Mesenteric fat pad (tissue), 1 donor: ENCODE data around the gene ASPDH. TPM values are rescaled to one million over a fixed set of nuclear protein-coding genes. Genes with fewer than 3 reads are reported as not detected.
"Not testable (repeated sequence)": the region's sequence is repeated elsewhere in the genome, so short reads cannot be mapped to it uniquely, and the experiment has no call there.

Experiments
- DNase-seq: peaks from one replicate; pipeline ENCODE4 v3.0.0-alpha.2; 2020; ENCODE audit warnings: low spot score
- total RNA-seq: library from RNA; stranded (reverse); fragmentation: NEBNext Ultra II Directional; extraction: Animal tissue kit (Norgen Biotek cat#: 25700); gene quantifications from one replicate; pipeline ENCODE4 v1.2.1, GENCODE V29; 2021
- donor health status: DM: yes; HTN: yes; CAD: no.

Gene ASPDH
- total RNA-seq, 1 donor from 2014 or later = not detected

DNA sequence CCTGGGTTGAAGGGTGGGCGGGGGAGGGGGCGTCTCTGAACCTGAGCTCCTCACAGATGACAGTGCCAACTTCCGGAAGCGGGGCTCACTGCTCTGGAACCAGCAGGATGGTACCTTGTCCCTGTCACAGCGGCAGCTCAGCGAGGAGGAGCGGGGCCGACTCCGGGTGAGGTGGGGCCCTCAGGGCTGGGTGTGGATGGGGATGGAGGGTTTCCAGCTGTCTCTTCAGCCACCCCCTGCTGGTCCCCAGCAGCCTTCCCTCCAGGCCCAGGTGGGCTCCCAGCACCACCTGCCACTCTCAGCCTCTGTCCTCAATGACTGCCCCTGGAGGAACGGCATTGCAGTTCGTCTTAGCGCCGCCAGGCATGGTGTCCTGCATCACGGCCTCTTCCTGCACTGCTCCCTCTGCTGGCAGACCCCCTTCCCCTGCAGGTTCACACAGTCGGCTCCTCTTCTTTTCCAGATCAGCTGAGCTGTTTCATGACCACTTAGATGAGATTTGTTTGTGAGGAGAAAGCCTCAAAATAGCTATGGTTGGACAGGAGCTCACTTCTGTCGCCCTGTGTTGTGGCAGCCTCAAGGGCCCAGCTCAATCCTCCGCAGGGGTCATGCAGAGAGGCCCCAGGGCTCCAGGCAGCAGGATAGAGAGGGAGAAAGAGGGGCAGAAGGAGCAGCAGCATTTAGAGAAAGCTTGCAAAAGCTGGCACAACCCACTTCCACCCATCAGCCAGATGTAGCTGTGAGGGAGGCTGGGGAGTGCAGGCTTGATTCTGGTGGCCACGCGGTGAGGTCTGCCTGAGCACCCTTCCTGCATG lies 34.6 kb downstream of the ASPDH start:
- DNase-seq = no peak

- DNase-seq = no peak
Observed at GRCh38 chr19:50477751-50478515, 35.8 kb downstream of the ASPDH start.

DNA sequence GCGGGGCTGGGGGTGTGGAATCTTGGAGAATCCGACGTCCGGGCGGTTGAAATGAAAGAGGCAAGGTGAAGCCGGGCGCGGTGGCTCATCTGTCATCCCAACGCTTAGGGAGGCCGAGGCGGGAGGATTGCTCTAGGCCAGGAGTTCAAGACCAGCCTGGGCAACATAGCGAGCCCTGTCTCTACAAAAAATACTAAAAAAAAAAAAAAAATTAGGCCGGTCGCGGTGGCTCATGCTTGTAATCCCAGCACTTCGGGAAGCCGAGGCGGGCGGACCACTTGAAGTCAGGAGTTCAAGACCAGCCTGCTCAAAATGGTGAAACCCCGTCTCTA lies 36.8 kb downstream of the ASPDH start:
- no peak for DNase-seq

GRCh38 chr19:50476224-50476906 lies 37.3 kb downstream of the ASPDH start, which contains the start of the genes EMC10 and GARIN5A:
Gene EMC10 (plus strand): TSS chr19:50476507. CDS start chr19:50476545, 38 bp downstream.
Gene GARIN5A (minus strand): TSS chr19:50476848. CDS start chr19:50476388, 460 bp downstream.
- DNase-seq = peak; percentile 96

DNA sequence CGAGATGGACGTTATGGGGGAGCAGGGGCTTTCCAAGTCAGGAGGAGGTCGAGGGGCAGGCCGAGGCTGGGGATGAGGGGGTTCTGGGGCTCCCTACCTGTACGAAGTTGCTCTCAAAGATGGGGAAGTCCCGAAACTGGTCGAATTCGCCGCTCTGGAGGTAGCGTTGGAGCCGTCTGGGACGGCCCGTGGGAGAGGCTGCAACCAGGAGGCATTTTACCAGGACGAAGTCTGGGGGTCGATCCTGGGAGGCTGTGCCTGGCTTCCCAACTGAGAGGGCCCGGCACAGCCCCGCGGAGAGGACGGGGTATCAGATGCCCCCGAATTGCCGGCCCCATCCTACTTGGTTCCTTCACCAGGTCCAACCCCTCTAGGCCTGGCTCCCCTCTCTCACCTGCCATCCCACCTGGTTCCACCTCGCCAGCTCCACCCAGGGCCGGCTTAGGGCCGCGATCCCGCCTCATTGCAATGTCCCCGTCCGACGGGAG lies 37.9 kb downstream of the ASPDH start:
- no peak for DNase-seq

DNA sequence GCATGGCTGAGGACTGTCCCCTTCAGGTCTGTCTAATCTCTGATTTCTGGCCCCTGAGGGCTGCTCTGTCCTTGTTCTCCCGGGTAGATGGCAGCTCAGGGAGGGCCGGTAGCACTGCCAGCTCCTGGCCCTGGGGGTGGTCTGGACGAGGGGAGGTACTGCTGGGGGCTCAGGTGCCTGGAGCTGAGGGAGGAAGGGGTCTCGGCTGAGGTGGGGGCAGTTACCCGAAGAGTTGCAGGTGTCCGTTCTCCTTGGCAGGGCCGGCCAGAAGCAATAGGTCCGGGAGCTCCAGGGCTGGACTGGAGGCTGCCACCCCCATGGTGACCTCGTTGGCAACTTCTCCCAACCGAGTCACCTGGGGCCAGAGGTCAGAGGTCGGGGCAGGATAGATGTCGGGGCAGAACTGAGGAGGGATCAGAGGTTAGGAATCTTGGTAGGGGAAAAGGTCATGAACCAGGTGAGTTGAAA lies 38.6 kb downstream of the ASPDH start:
- no peak for DNase-seq

GRCh38 chr19:50473336-50473735 lies 40.4 kb downstream of the ASPDH start:
- DNase-seq = not testable (repeated sequence)

GRCh38 chr19:50468818-50469217 lies 44.9 kb downstream of the ASPDH start:
- no peak for DNase-seq

DNA sequence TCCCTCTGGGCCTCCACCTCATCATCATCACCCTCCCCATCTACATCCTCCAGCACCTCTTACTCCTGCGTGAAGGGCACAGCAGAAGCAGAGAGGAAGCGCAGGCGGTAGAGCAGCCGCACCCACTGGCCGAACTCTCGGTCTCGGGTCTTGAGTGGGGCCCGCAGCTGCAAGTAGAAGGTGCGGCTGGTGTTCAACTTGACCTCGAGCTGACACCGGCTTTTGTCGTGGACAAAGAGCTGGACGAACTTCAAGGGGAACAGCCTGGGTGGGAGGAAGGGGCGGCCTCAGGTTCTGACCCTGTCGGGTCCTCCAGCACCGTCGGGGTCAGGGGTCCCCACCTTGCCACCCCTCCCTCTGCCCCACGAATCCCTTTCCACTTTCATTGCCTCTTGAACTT lies 46.1 kb downstream of the ASPDH start:
- no peak for DNase-seq

- no peak for DNase-seq
Observed at GRCh38 chr19:50466706-50467039, 47.0 kb downstream of the ASPDH start.

GRCh38 chr19:50465986-50466705 lies 47.6 kb downstream of the ASPDH start:
- no peak for DNase-seq

- DNase-seq = no peak
Observed at GRCh38 chr19:50465000-50465399, 48.7 kb downstream of the ASPDH start.

GRCh38 chr19:50464348-50464747 lies 49.4 kb downstream of the ASPDH start:
- DNase-seq = no peak

DNA sequence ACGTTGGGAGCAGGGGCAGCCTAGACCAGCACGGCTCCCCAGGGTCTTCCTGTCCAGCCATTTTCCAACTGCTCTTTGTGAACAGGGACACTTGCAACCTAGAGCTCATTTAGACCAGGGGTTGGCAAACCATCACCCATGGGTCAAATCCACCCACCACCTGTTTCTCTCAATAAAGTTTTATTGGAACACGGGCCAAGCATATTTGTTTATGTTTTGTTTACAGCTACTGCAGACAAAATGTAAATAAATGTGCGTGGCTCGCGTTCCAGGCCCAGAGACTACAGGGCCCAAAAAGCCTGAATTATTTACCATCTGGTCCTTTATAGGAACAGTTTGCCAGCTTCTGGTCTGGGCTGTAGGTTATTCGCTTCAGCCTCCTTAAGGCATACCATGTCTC lies 50.7 kb downstream of the ASPDH start:
- no peak for DNase-seq

Other genes starting within 250 kb of the ASPDH start
- gene KCNC3, start 184.5 kb downstream of the ASPDH start, total RNA-seq = 1.6 TPM
- 0.22 TPM for gene NAPSA, start 148.3 kb downstream of the ASPDH start, total RNA-seq
- 68.7 TPM for gene NR1H2, start 137.5 kb downstream of the ASPDH start, total RNA-seq
- 13.9 TPM for gene POLD1, start 129.6 kb downstream of the ASPDH start, total RNA-seq
- gene SPIB, start 95.0 kb downstream of the ASPDH start, total RNA-seq = not detected
- not detected for gene MYBPC2, start 81.0 kb downstream of the ASPDH start, total RNA-seq
- 53.3 TPM for gene EMC10, start 37.4 kb downstream of the ASPDH start, total RNA-seq
- gene GARIN5A, start 37.1 kb downstream of the ASPDH start, total RNA-seq = 0.35 TPM
- 44.9 TPM for gene JOSD2, start 2.7 kb downstream of the ASPDH start, total RNA-seq
- gene LRRC4B, start 54.5 kb upstream of the ASPDH start, total RNA-seq = 1.6 TPM
- 0.51 TPM for gene SYT3, start 126.0 kb upstream of the ASPDH start, total RNA-seq
- not detected for gene C19orf81, start 135.5 kb upstream of the ASPDH start, total RNA-seq
- 0.74 TPM for gene SHANK1, start 205.9 kb upstream of the ASPDH start, total RNA-seq
- gene CLEC11A, start 209.5 kb upstream of the ASPDH start, total RNA-seq = 13.2 TPM